ENCODE results near the gene C6orf89.
A peak's percentile ranks its signal among the peaks of the same experiment; 100 is the strongest.
"Not testable (repeated sequence)": the region's sequence is repeated elsewhere in the genome, so short reads cannot be mapped to it uniquely, and the experiment has no call there.

Gene C6orf89

GRCh38 chr6:36947570-36948351 is 62.0 kb downstream of the C6orf89 start:
- H2AFZ ChIP-seq (ENCODE audit: low read length), result no peak overlapping the region
- no peaks in the 10 kb centered on the region for H3K36me3 ChIP-seq (ENCODE audit: insufficient read depth, low read length)
- TF ChIP-seq CTCF (conservative IDR thresholded peaks at IDR 0.05; ENCODE audit: low read length), result no peak
- TF ChIP-seq EZH2phosphoT487 (IDR thresholded peaks at IDR 0.05; ENCODE audit: borderline replicate concordance), result no peak
- no peaks in the 10 kb centered on the region for H3K9me3 ChIP-seq (ENCODE audit: insufficient read depth, low read depth, low read length)
- H3K9me2 ChIP-seq (replicated peaks; ENCODE audit: low read depth, low read length), result no peaks in the 10 kb centered on the region
- H3K27me3 ChIP-seq (ENCODE audit: insufficient read depth, low read length, poor library complexity, severe bottlenecking), result no peaks in the 10 kb centered on the region
- H3K4me1 ChIP-seq (ENCODE audit: insufficient read depth, low read length, poor library complexity, severe bottlenecking), result peaks cover 31% of the 10 kb centered on the region
- no peaks in the 10 kb centered on the region for H4K20me1 ChIP-seq (ENCODE audit: insufficient read depth, low read length, poor library complexity, severe bottlenecking)
- peak overlapping the region; percentile 58 for H3K4me2 ChIP-seq (ENCODE audit: low read depth, low read length, poor library complexity, severe bottlenecking)
- no peaks in the 10 kb centered on the region for H3F3A ChIP-seq (ENCODE audit: low read depth)
- no peaks in the 10 kb centered on the region for H3K79me2 ChIP-seq (ENCODE audit: insufficient read depth, low read length)
- no peak overlapping the region for H3K9ac ChIP-seq (ENCODE audit: low read depth, low read length, poor library complexity, severe bottlenecking)
- peak overlapping the region; percentile 54 for H3K4me3 ChIP-seq (ENCODE audit: low read length, poor library complexity, severe bottlenecking)

- H3F3A ChIP-seq (ENCODE audit: low read depth); H3K9me2 ChIP-seq (replicated peaks; ENCODE audit: low read depth, low read length); H2AFZ ChIP-seq (ENCODE audit: low read length); H3K9me3 ChIP-seq (ENCODE audit: insufficient read depth, low read depth, low read length); H3K4me2 ChIP-seq (ENCODE audit: low read depth, low read length, poor library complexity, severe bottlenecking); H3K36me3 ChIP-seq (ENCODE audit: insufficient read depth, low read length); H3K79me2 ChIP-seq (ENCODE audit: insufficient read depth, low read length); H3K27me3 ChIP-seq (ENCODE audit: insufficient read depth, low read length, poor library complexity, severe bottlenecking); H3K4me3 ChIP-seq (ENCODE audit: low read length, poor library complexity, severe bottlenecking); H3K9ac ChIP-seq (ENCODE audit: low read depth, low read length, poor library complexity, severe bottlenecking); H4K20me1 ChIP-seq (ENCODE audit: insufficient read depth, low read length, poor library complexity, severe bottlenecking): not testable (repeated sequence)
- H3K4me1 ChIP-seq (ENCODE audit: insufficient read depth, low read length, poor library complexity, severe bottlenecking), result peaks cover 40% of the 10 kb centered on the region
Observed at GRCh38 chr6:36949076-36949475, 63.3 kb downstream of the C6orf89 start.

GRCh38 chr6:36949636-36950035 is 63.9 kb downstream of the C6orf89 start:
- no peaks in the 10 kb centered on the region for H4K20me1 ChIP-seq (ENCODE audit: insufficient read depth, low read length, poor library complexity, severe bottlenecking)
- H3K36me3 ChIP-seq (ENCODE audit: insufficient read depth, low read length), result no peaks in the 10 kb centered on the region
- H3K4me3 ChIP-seq (ENCODE audit: low read length, poor library complexity, severe bottlenecking), result no peak overlapping the region
- no peaks in the 10 kb centered on the region for H3K79me2 ChIP-seq (ENCODE audit: insufficient read depth, low read length)
- H3F3A ChIP-seq (ENCODE audit: low read depth), result 0 out of 2 replicates have a peak, but pooled peaks cover 3% of the 10 kb centered on the region
- H3K4me2 ChIP-seq (ENCODE audit: low read depth, low read length, poor library complexity, severe bottlenecking), result no peak overlapping the region
- no peaks in the 10 kb centered on the region for H3K9me2 ChIP-seq (replicated peaks; ENCODE audit: low read depth, low read length)
- peaks cover 43% of the 10 kb centered on the region for H3K4me1 ChIP-seq (ENCODE audit: insufficient read depth, low read length, poor library complexity, severe bottlenecking)
- H3K27me3 ChIP-seq (ENCODE audit: insufficient read depth, low read length, poor library complexity, severe bottlenecking), result no peaks in the 10 kb centered on the region
- no peak overlapping the region for H3K9ac ChIP-seq (ENCODE audit: low read depth, low read length, poor library complexity, severe bottlenecking)
- H2AFZ ChIP-seq (ENCODE audit: low read length), result no peak overlapping the region
- TF ChIP-seq EZH2phosphoT487 (IDR thresholded peaks at IDR 0.05; ENCODE audit: borderline replicate concordance) (no peak), CTCF (conservative IDR thresholded peaks at IDR 0.05; ENCODE audit: low read length) (no peak)
- no peaks in the 10 kb centered on the region for H3K9me3 ChIP-seq (ENCODE audit: insufficient read depth, low read depth, low read length)

- 0 out of 2 replicates have a peak, but pooled peaks cover 3% of the 10 kb centered on the region for H3F3A ChIP-seq (ENCODE audit: low read depth)
- peaks cover 36% of the 10 kb centered on the region for H3K4me1 ChIP-seq (ENCODE audit: insufficient read depth, low read length, poor library complexity, severe bottlenecking)
- no peaks in the 10 kb centered on the region for H3K36me3 ChIP-seq (ENCODE audit: insufficient read depth, low read length)
- TF ChIP-seq CTCF (conservative IDR thresholded peaks at IDR 0.05; ENCODE audit: low read length) (no peak), EZH2phosphoT487 (IDR thresholded peaks at IDR 0.05; ENCODE audit: borderline replicate concordance) (no peak)
- no peak overlapping the region for H3K4me3 ChIP-seq (ENCODE audit: low read length, poor library complexity, severe bottlenecking)
- no peaks in the 10 kb centered on the region for H3K79me2 ChIP-seq (ENCODE audit: insufficient read depth, low read length)
- H3K9me2 ChIP-seq (replicated peaks; ENCODE audit: low read depth, low read length), result no peaks in the 10 kb centered on the region
- peaks cover 20% of the 10 kb centered on the region for H3K27me3 ChIP-seq (ENCODE audit: insufficient read depth, low read length, poor library complexity, severe bottlenecking)
- no peak overlapping the region for H2AFZ ChIP-seq (ENCODE audit: low read length)
- peak overlapping the region; percentile 8 for H3K4me2 ChIP-seq (ENCODE audit: low read depth, low read length, poor library complexity, severe bottlenecking)
- H4K20me1 ChIP-seq (ENCODE audit: insufficient read depth, low read length, poor library complexity, severe bottlenecking), result peaks cover 5% of the 10 kb centered on the region
- no peaks in the 10 kb centered on the region for H3K9me3 ChIP-seq (ENCODE audit: insufficient read depth, low read depth, low read length)
- H3K9ac ChIP-seq (ENCODE audit: low read depth, low read length, poor library complexity, severe bottlenecking), result no peak overlapping the region
Observed at GRCh38 chr6:36953931-36954261, 68.1 kb downstream of the C6orf89 start.

Measured in Loucy (cell line).